RWPE2 (cell line): ENCODE data around the gene INSYN2B.
A peak's percentile ranks its signal among the peaks of the same experiment; 100 is the strongest.

Experiments used
- ATAC-seq: fragments of 200-7000 bp; cut with Tn5 transposase; 3 replicates; pipeline ENCODE4 v1.9.1; 2021; ENCODE audit warnings: low read depth
- DNase-seq: peaks from one replicate; pipeline ENCODE4 v3.0.0-alpha.2; 2020; ENCODE audit warnings: low spot score
- H3K27ac ChIP-seq: fragments of 450-650 bp; 2 replicates; pipeline ENCODE4 v1.5.1; 2017; ENCODE audit warnings: mild to moderate bottlenecking; ENCODE audit not compliant: poor library complexity, severe bottlenecking
- H3K27me3 ChIP-seq: fragments of 250-450 bp; sonication (Bioruptor Pico); 2 replicates; pipeline ENCODE4 v1.5.1; 2021; ENCODE audit warnings: mild to moderate bottlenecking, moderate library complexity; ENCODE audit not compliant: insufficient read depth, poor library complexity, severe bottlenecking
- H3K36me3 ChIP-seq: fragments of 250-450 bp; sonication (Bioruptor Pico); 2 replicates; pipeline ENCODE4 v1.5.1; 2020; ENCODE audit warnings: low read depth, mild to moderate bottlenecking, moderate library complexity
- H3K4me1 ChIP-seq: fragments of 250-450 bp; sonication (Bioruptor Pico); 2 replicates; pipeline ENCODE4 v1.5.1; 2021; ENCODE audit warnings: mild to moderate bottlenecking, moderate library complexity; ENCODE audit not compliant: insufficient read depth, poor library complexity, severe bottlenecking
- H3K4me3 ChIP-seq: fragments of 250-450 bp; sonication (Bioruptor Pico); 2 replicates; pipeline ENCODE4 v1.5.1; 2021; ENCODE audit warnings: mild to moderate bottlenecking, moderate library complexity; ENCODE audit not compliant: severe bottlenecking
- H3K9me3 ChIP-seq: fragments of 250-450 bp; sonication (Bioruptor Pico); 2 replicates; pipeline ENCODE4 v1.5.1; 2021; ENCODE audit warnings: mild to moderate bottlenecking, moderate library complexity; ENCODE audit not compliant: severe bottlenecking
- CTCF ChIP-seq: fragments of 450-650 bp; IDR thresholded peaks from one replicate; pipeline ENCODE4 v1.5.1; 2017; ENCODE audit warnings: mild to moderate bottlenecking, moderate library complexity; ENCODE audit not compliant: poor library complexity, severe bottlenecking

INSYN2B gene

GRCh38 chr5:169970911-169971765, 9.2 kb downstream of the INSYN2B start:
- Histone ChIP-seq H3K9me3 (no peaks in the 10 kb centered on the region), H3K36me3 (no peaks in the 10 kb centered on the region), H3K4me1 (peaks cover 26% of the 10 kb centered on the region), H3K27me3 (no peaks in the 10 kb centered on the region), H3K27ac (peak overlapping the region; percentile 95), H3K4me3 (no peak overlapping the region)
- peak; percentile 94 for DNase-seq
- peak; percentile 96 for ATAC-seq
- TF ChIP-seq CTCF, result no peak

GRCh38 chr5:169970339-169970738, 10.0 kb downstream of the INSYN2B start:
- Histone ChIP-seq H3K27me3 (no peaks in the 10 kb centered on the region), H3K36me3 (no peaks in the 10 kb centered on the region), H3K27ac (peak overlapping the region; percentile 95), H3K4me3 (no peak overlapping the region), H3K4me1 (peaks cover 23% of the 10 kb centered on the region), H3K9me3 (no peaks in the 10 kb centered on the region)
- DNase-seq, result no peak
- no peak for ATAC-seq
- no peak for TF ChIP-seq CTCF

GRCh38 chr5:169964246-169964645, 16.0 kb downstream of the INSYN2B start:
- no peak for TF ChIP-seq CTCF
- DNase-seq, result no peak
- H3K27me3 ChIP-seq, result no peaks in the 10 kb centered on the region
- no peak overlapping the region for H3K27ac ChIP-seq
- no peak overlapping the region for H3K4me3 ChIP-seq
- no peaks in the 10 kb centered on the region for H3K9me3 ChIP-seq
- ATAC-seq, result no peak
- H3K4me1 ChIP-seq, result peaks cover 11% of the 10 kb centered on the region
- no peaks in the 10 kb centered on the region for H3K36me3 ChIP-seq

- ATAC-seq, result peak; percentile 96
- no peaks in the 10 kb centered on the region for H3K27me3 ChIP-seq
- no peak for TF ChIP-seq CTCF
Measured at GRCh38 chr5:169960659-169961058, 19.6 kb downstream of the INSYN2B start.

GRCh38 chr5:169958278-169958677, 22.0 kb downstream of the INSYN2B start:
- Histone ChIP-seq H3K27me3 (no peaks in the 10 kb centered on the region), H3K4me1 (peaks cover 11% of the 10 kb centered on the region), H3K36me3 (no peaks in the 10 kb centered on the region), H3K27ac (no peak overlapping the region), H3K4me3 (no peak overlapping the region), H3K9me3 (no peaks in the 10 kb centered on the region)
- TF ChIP-seq CTCF, result no peak
- ATAC-seq (no peak), DNase-seq (no peak)

More at GRCh38 chr5:169960659-169961058, 19.6 kb downstream of the INSYN2B start:
- no peak overlapping the region for H3K27ac ChIP-seq
- H3K4me1 ChIP-seq, result peaks cover 11% of the 10 kb centered on the region
- no peaks in the 10 kb centered on the region for H3K36me3 ChIP-seq
- H3K9me3 ChIP-seq, result no peaks in the 10 kb centered on the region
- no peak for DNase-seq
- H3K4me3 ChIP-seq, result no peak overlapping the region
